Endodermal cell (in vitro differentiated cells): ENCODE measurements around the gene HNRNPL. TPM values are rescaled to one million over a fixed set of nuclear protein-coding genes. Genes with fewer than 3 reads are reported as not detected.
A peak's percentile ranks its signal among the peaks of the same experiment; 100 is the strongest.

ENCODE experiments used
- DNase-seq: peaks from one replicate; pipeline ENCODE4 v3.0.0-alpha.2; 2017
- H3K27ac ChIP-seq: 2 replicates; pipeline ENCODE4 v1.5.1; 2013; ENCODE audit warnings: mild to moderate bottlenecking, low read depth, low read length, moderate library complexity
- H3K27me3 ChIP-seq: 2 replicates; pipeline ENCODE4 v1.6.1; 2013; ENCODE audit warnings: mild to moderate bottlenecking, low read length, moderate library complexity; ENCODE audit not compliant: insufficient read depth, control insufficient read depth, poor library complexity, severe bottlenecking
- H3K36me3 ChIP-seq: 2 replicates; pipeline ENCODE4 v1.7.0; 2013; ENCODE audit warnings: mild to moderate bottlenecking, low read length, moderate library complexity; ENCODE audit not compliant: control insufficient read depth, insufficient read depth
- H3K4me1 ChIP-seq: one replicate; pipeline ENCODE4 v1.7.0; 2013; ENCODE audit warnings: low read length; ENCODE audit not compliant: control insufficient read depth, insufficient read depth
- H3K4me3 ChIP-seq: 2 replicates; pipeline ENCODE4 v1.5.1; 2013; ENCODE audit warnings: mild to moderate bottlenecking, low read length, moderate library complexity
- H3K9ac ChIP-seq: 2 replicates; pipeline ENCODE4 v1.6.1; 2013; ENCODE audit warnings: mild to moderate bottlenecking, low read length, moderate library complexity; ENCODE audit not compliant: poor library complexity, severe bottlenecking; ENCODE audit errors: extremely low read depth
- H3K9me3 ChIP-seq: 2 replicates; pipeline ENCODE4 v1.6.1; 2013; ENCODE audit warnings: mild to moderate bottlenecking, low read length, moderate library complexity; ENCODE audit not compliant: control insufficient read depth
- H3K27ac Mint-ChIP-seq: 2 replicates; pipeline ENCODE4 v1.8.0; 2020; ENCODE audit warnings: mixed read lengths
- H3K27me3 Mint-ChIP-seq: 2 replicates; pipeline ENCODE4 v1.8.0; 2021; ENCODE audit warnings: mild to moderate bottlenecking, mixed read lengths; ENCODE audit not compliant: insufficient read depth
- H3K36me3 Mint-ChIP-seq: 2 replicates; pipeline ENCODE4 v1.8.0; 2020; ENCODE audit warnings: low read depth, mixed read lengths
- H3K4me1 Mint-ChIP-seq: 2 replicates; pipeline ENCODE4 v1.8.0; 2020; ENCODE audit warnings: mixed read lengths
- H3K4me3 Mint-ChIP-seq: 2 replicates; pipeline ENCODE4 v1.8.0; 2020; ENCODE audit warnings: mild to moderate bottlenecking, moderate library complexity, mixed read lengths
- H3K9me3 Mint-ChIP-seq: 2 replicates; pipeline ENCODE4 v1.8.0; 2020; ENCODE audit warnings: mild to moderate bottlenecking, mixed read lengths
- CTCF ChIP-seq: fragments of 200-600 bp; sonication (generic); conservative IDR thresholded peaks from 2 replicates; pipeline ENCODE4 v1.5.0; 2021; ENCODE audit warnings: antibody characterized with exemption, mild to moderate bottlenecking
- WGBS, 2 experiments: methylation state at CpG; one replicate each; pipeline versions ENCODE4 v1.1.5 to v1.1.7; 2013; ENCODE audit warnings: missing lambda C conversion rate in 2 of 2, mixed read lengths in 1 of 2; ENCODE audit not compliant: insufficient coverage in 1 of 2, insufficient read length in 1 of 2; 5-methylcytosine and 5-hydroxymethylcytosine counted together
- total RNA-seq, 2 donors: library from RNA; stranded (reverse); fragmentation: NEBNext Ultra II Directional in 1 of 2; extraction: Animal tissue kit (Norgen Biotek cat#: 25700) in 1 of 2; gene quantifications; 2 replicates in 1 of 2; 3 replicates in 1 of 2; pipeline ENCODE4 v1.2.1, GENCODE V29; 2021

HNRNPL gene
- total RNA-seq, 2 donors from 2014 or later, result 607 to 646 TPM

- H3K36me3 Mint-ChIP-seq, result peaks cover 33% of the 10 kb centered on the region
- peak overlapping the region; percentile 83 for H3K27ac ChIP-seq
- H3K27ac Mint-ChIP-seq, result peak overlapping the region; percentile 99
- H3K27me3 ChIP-seq, result no peaks in the 10 kb centered on the region
- H3K27me3 Mint-ChIP-seq, result no peaks in the 10 kb centered on the region
- H3K4me1 ChIP-seq, result peaks cover 8% of the 10 kb centered on the region
- WGBS, 2 experiments, result 1% methylated on average over 20 to 26 of the region's 26 CpGs
- peak overlapping the region; percentile 86 for H3K4me3 ChIP-seq
- DNase-seq, result no peak
- H3K4me3 Mint-ChIP-seq, result peak overlapping the region; percentile 85
- peak; percentile 49 for TF ChIP-seq CTCF
- peaks cover 31% of the 10 kb centered on the region for H3K36me3 ChIP-seq
- peaks cover 17% of the 10 kb centered on the region for H3K4me1 Mint-ChIP-seq
- no peaks in the 10 kb centered on the region for H3K9me3 ChIP-seq
- peaks cover 9% of the 10 kb centered on the region for H3K9me3 Mint-ChIP-seq
- peak overlapping the region; percentile 62 for H3K9ac ChIP-seq
Measured at GRCh38 chr19:38850436-38850975, 720 bp upstream of the HNRNPL start.

- Mint-ChIP-seq H3K27ac (peak overlapping the region; percentile 99), H3K27me3 (no peaks in the 10 kb centered on the region), H3K4me1 (peaks cover 17% of the 10 kb centered on the region), H3K4me3 (peak overlapping the region; percentile 85), H3K9me3 (peaks cover 4% of the 10 kb centered on the region), H3K36me3 (peaks cover 45% of the 10 kb centered on the region)
- TF ChIP-seq CTCF, result no peak
- H3K9ac ChIP-seq, result peak overlapping the region; percentile 82
- peak; percentile 96 for DNase-seq
- H3K4me1 ChIP-seq, result peaks cover 8% of the 10 kb centered on the region
- peaks cover 43% of the 10 kb centered on the region for H3K36me3 ChIP-seq
- WGBS, 2 experiments, result 0% methylated on average over 7 to 76 of the region's 76 CpGs
- peak overlapping the region; percentile 99 for H3K27ac ChIP-seq
- H3K27me3 ChIP-seq, result no peaks in the 10 kb centered on the region
- no peaks in the 10 kb centered on the region for H3K9me3 ChIP-seq
- H3K4me3 ChIP-seq, result peak overlapping the region; percentile 90
Measured at GRCh38 chr19:38849147-38849859, 483 bp downstream of the HNRNPL start.

GRCh38 chr19:38848299-38849146, 1.3 kb downstream of the HNRNPL start:
- H3K36me3 Mint-ChIP-seq, result peaks cover 52% of the 10 kb centered on the region
- no peaks in the 10 kb centered on the region for H3K9me3 ChIP-seq
- H3K36me3 ChIP-seq, result peaks cover 51% of the 10 kb centered on the region
- peaks cover 17% of the 10 kb centered on the region for H3K4me1 Mint-ChIP-seq
- peak overlapping the region; percentile 85 for H3K4me3 Mint-ChIP-seq
- H3K27ac Mint-ChIP-seq, result peak overlapping the region; percentile 99
- peak overlapping the region; percentile 90 for H3K4me3 ChIP-seq
- 24 to 33% methylated on average over 10 to 21 of the region's 22 CpGs for WGBS, 2 experiments
- H3K27me3 ChIP-seq, result no peaks in the 10 kb centered on the region
- H3K9ac ChIP-seq, result peak overlapping the region; percentile 82
- H3K4me1 ChIP-seq, result peaks cover 8% of the 10 kb centered on the region
- DNase-seq, result peak; percentile 40
- H3K9me3 Mint-ChIP-seq, result peaks cover 1% of the 10 kb centered on the region
- TF ChIP-seq CTCF, result no peak
- H3K27ac ChIP-seq, result peak overlapping the region; percentile 99
- no peaks in the 10 kb centered on the region for H3K27me3 Mint-ChIP-seq
